ENCODE data around the gene PPP3R1. TPM values are rescaled to one million over a fixed set of nuclear protein-coding genes. Genes with fewer than 3 reads are reported as not detected.

Gene PPP3R1
- total and polyA plus RNA-seq, 12 donors: 11.8 to 169 (median 52.1) TPM

DNA sequence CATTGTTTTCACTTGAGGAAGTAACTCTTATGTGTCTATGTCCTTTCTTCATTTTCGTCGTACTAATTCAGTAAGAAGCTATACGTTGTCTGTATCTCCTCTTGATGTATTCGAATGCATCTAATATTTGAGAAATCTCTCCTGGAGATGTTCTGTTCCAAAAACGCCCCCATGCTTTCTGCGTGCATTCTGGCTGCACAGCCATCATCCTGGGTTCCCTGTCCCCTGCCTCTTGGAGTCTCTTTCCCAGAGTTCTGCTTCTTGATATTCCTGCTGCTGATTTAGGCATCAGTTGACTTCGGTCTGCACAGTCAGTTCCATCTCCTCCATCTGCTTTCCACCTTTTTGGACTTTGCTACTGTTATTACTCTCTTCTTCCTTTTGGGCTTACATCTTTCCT lies 81.2 kb downstream of the PPP3R1 start:
- no peaks in the 10 kb centered on the region for H3K27me3 ChIP-seq
- H3K4me1 ChIP-seq (replicated peaks in 1 of 2): no peaks in the 10 kb centered on the region
- intact Hi-C loops (cut with DNase I): no loop called here
- TF ChIP-seq POLR2A (IDR thresholded peaks at IDR 0.05) (no peak), CTCF (IDR thresholded peaks at IDR 0.05) (no peak)
- no peak for DNase-seq
- H3K36me3 ChIP-seq (replicated peaks in 1 of 2): peaks cover 0 to 9% of the 10 kb centered on the region in 2 donors
- H3K27ac ChIP-seq: no peak overlapping the region
- 94 to 99% (median 97%) methylated on average over 7 of the region's 7 CpGs for WGBS, 4 donors
- no peak overlapping the region for H3K4me3 ChIP-seq
- H3K9me3 ChIP-seq (replicated peaks in 1 of 3): no peaks in the 10 kb centered on the region

- Histone ChIP-seq H3K27me3 (no peaks in the 10 kb centered on the region), H3K27ac (no peak overlapping the region), H3K9me3 (replicated peaks in 1 of 3) (no peaks in the 10 kb centered on the region), H3K4me1 (replicated peaks in 1 of 2) (no peaks in the 10 kb centered on the region), H3K36me3 (replicated peaks in 1 of 2) (peaks cover 0 to 12% of the 10 kb centered on the region in 2 donors), H3K4me3 (no peak overlapping the region)
- WGBS, 4 donors: 91 to 97% (median 93%) methylated on average over 4 of the region's 4 CpGs
- intact Hi-C loops (cut with DNase I): no loop called here
- DNase-seq: no peak
- TF ChIP-seq POLR2A (IDR thresholded peaks at IDR 0.05) (no peak), CTCF (IDR thresholded peaks at IDR 0.05) (no peak)
Observed at GRCh38 chr2:68169308-68169707, 83.0 kb downstream of the PPP3R1 start.

DNA sequence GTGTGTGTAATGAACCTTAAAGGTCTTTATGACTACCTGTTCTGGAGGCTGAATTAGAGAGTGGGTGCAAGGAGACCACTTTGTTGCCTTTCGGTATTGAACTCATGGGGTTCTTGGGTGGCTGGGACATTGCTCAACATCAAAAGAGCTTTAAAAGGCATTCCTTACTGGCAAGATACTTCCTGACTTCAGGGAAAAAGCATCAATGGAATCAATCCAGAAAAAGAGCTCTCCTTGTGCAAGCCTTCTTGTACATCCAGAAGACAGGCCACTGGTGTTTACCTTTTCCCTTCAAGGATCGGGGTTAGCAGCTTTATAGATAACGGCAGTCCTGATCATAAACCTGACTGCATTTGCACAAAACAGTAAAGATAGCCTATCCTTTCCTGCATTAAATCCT lies 85.1 kb downstream of the PPP3R1 start:
- no peak overlapping the region for H3K27ac ChIP-seq
- no peaks in the 10 kb centered on the region for H3K27me3 ChIP-seq
- 51 to 86% (median 81%) methylated on average over 3 of the region's 3 CpGs for WGBS, 4 donors
- TF ChIP-seq CTCF (IDR thresholded peaks at IDR 0.05) (no peak), POLR2A (IDR thresholded peaks at IDR 0.05) (no peak)
- no peaks in the 10 kb centered on the region for H3K4me1 ChIP-seq (replicated peaks in 1 of 2)
- H3K9me3 ChIP-seq (replicated peaks in 1 of 3): no peaks in the 10 kb centered on the region
- peaks cover 0 to 32% of the 10 kb centered on the region in 2 donors for H3K36me3 ChIP-seq (replicated peaks in 1 of 2)
- intact Hi-C loops (cut with DNase I): no loop called here
- DNase-seq: no peak
- H3K4me3 ChIP-seq: no peak overlapping the region

GRCh38 chr2:68163641-68164040 lies 88.7 kb downstream of the PPP3R1 start:
- Histone ChIP-seq H3K27me3 (no peaks in the 10 kb centered on the region), H3K4me1 (replicated peaks in 1 of 2) (peaks cover 6 to 10% of the 10 kb centered on the region in 2 donors), H3K9me3 (replicated peaks in 1 of 3) (no peaks in the 10 kb centered on the region), H3K4me3 (no peak overlapping the region), H3K36me3 (replicated peaks in 1 of 2) (peaks cover 0 to 54% of the 10 kb centered on the region in 2 donors), H3K27ac (no peak overlapping the region)
- 92 to 100% (median 98%) methylated on average over 1 of the region's 1 CpG for WGBS, 4 donors
- TF ChIP-seq CTCF (IDR thresholded peaks at IDR 0.05): no peak
- no peak for TF ChIP-seq POLR2A (IDR thresholded peaks at IDR 0.05)
- intact Hi-C loops (cut with DNase I): no loop called here
- DNase-seq: no peak
